HEK293 (cell line): ENCODE results near the gene LLGL2.
A peak's percentile ranks its signal among the peaks of the same experiment; 100 is the strongest.

Experiments
- ATF2 ChIP-seq: fragments of 450-650 bp; formaldehyde crosslinking; IDR thresholded peaks from 2 replicates; pipeline ENCODE4 v1.5.1; 2016; ENCODE audit warnings: missing biosample characterization, missing genetic modification characterization, low read depth
- GLI4 ChIP-seq: fragments of 450-650 bp; formaldehyde crosslinking; IDR thresholded peaks from 2 replicates; pipeline ENCODE4 v1.5.1; 2016; ENCODE audit warnings: missing biosample characterization, missing genetic modification characterization
- IKZF3 ChIP-seq: fragments of 450-650 bp; IDR thresholded peaks from 2 replicates; pipeline ENCODE4 v1.5.0; 2018; ENCODE audit warnings: missing biosample characterization, mild to moderate bottlenecking, missing genetic modification characterization, moderate library complexity
- INSM2 ChIP-seq: fragments of 450-650 bp; formaldehyde crosslinking; IDR thresholded peaks from 2 replicates; pipeline ENCODE4 v1.5.1; 2016; ENCODE audit warnings: missing biosample characterization, missing genetic modification characterization
- KLF1 ChIP-seq: fragments of 450-650 bp; formaldehyde crosslinking; IDR thresholded peaks from 2 replicates; pipeline ENCODE4 v1.5.1; 2016; ENCODE audit warnings: missing biosample characterization, missing genetic modification characterization
- MEIS1 ChIP-seq: sonication (generic); formaldehyde crosslinking; IDR thresholded peaks from 2 replicates; pipeline ENCODE4 v1.8.1; 2022; ENCODE audit warnings: missing genetic modification reagents, mild to moderate bottlenecking, borderline replicate concordance
- PATZ1 ChIP-seq: fragments of 450-650 bp; formaldehyde crosslinking; IDR thresholded peaks from 2 replicates; pipeline ENCODE4 v1.5.1; 2016; ENCODE audit warnings: missing biosample characterization, missing genetic modification characterization
- REPIN1 ChIP-seq: fragments of 450-650 bp; formaldehyde crosslinking; IDR thresholded peaks from 2 replicates; pipeline ENCODE4 v1.5.1; 2017; ENCODE audit warnings: missing biosample characterization, missing genetic modification characterization, low read depth
- SP3 ChIP-seq: fragments of 450-650 bp; formaldehyde crosslinking; IDR thresholded peaks from 2 replicates; pipeline ENCODE4 v1.5.1; 2016; ENCODE audit warnings: missing biosample characterization, missing genetic modification characterization
- TRIM28 ChIP-seq: IDR thresholded peaks from 2 replicates; pipeline ENCODE4 v1.6.1; 2011; ENCODE audit warnings: low read length, control low read depth, borderline replicate concordance
- ZBTB1 ChIP-seq: fragments of 450-650 bp; formaldehyde crosslinking; IDR thresholded peaks from 2 replicates; pipeline ENCODE4 v1.5.1; 2016; ENCODE audit warnings: missing biosample characterization, missing genetic modification characterization
- ZBTB20 ChIP-seq: fragments of 450-650 bp; formaldehyde crosslinking; IDR thresholded peaks from 2 replicates; pipeline ENCODE4 v1.5.1; 2016; ENCODE audit warnings: missing biosample characterization, missing genetic modification characterization
- ZBTB26 ChIP-seq: fragments of 450-650 bp; formaldehyde crosslinking; optimal IDR thresholded peaks from 2 replicates; pipeline ENCODE3; 2016; ENCODE audit warnings: missing biosample characterization, mild to moderate bottlenecking, missing genetic modification characterization
- ZFP37 ChIP-seq: fragments of 450-650 bp; formaldehyde crosslinking; IDR thresholded peaks from 2 replicates; pipeline ENCODE4 v1.5.1; 2016; ENCODE audit warnings: missing biosample characterization, missing genetic modification characterization
- ZFP69B ChIP-seq: fragments of 450-650 bp; formaldehyde crosslinking; IDR thresholded peaks from 2 replicates; pipeline ENCODE4 v1.5.1; 2016; ENCODE audit warnings: missing biosample characterization, missing genetic modification characterization
- ZIC2 ChIP-seq: fragments of 450-650 bp; formaldehyde crosslinking; IDR thresholded peaks from 2 replicates; pipeline ENCODE4 v1.5.1; 2016; ENCODE audit warnings: missing biosample characterization, missing genetic modification characterization
- ZNF16 ChIP-seq: fragments of 450-650 bp; formaldehyde crosslinking; IDR thresholded peaks from 2 replicates; pipeline ENCODE4 v1.5.1; 2016; ENCODE audit warnings: low read depth, missing biosample characterization, missing genetic modification characterization
- ZNF2 ChIP-seq: fragments of 450-650 bp; formaldehyde crosslinking; IDR thresholded peaks from 2 replicates; pipeline ENCODE4 v1.5.1; 2016; ENCODE audit warnings: missing biosample characterization, missing genetic modification characterization
- ZNF24 ChIP-seq: fragments of 450-650 bp; formaldehyde crosslinking; IDR thresholded peaks from 2 replicates; pipeline ENCODE4 v1.5.1; 2016; ENCODE audit warnings: missing biosample characterization, missing genetic modification characterization
- ZNF311 ChIP-seq: fragments of 450-650 bp; formaldehyde crosslinking; IDR thresholded peaks from 2 replicates; pipeline ENCODE4 v1.5.1; 2017; ENCODE audit warnings: missing biosample characterization, missing genetic modification characterization, borderline replicate concordance
- ZNF324 ChIP-seq: fragments of 450-650 bp; formaldehyde crosslinking; IDR thresholded peaks from 2 replicates; pipeline ENCODE4 v1.5.1; 2016; ENCODE audit warnings: missing biosample characterization, missing genetic modification characterization
- ZNF335 ChIP-seq: fragments of 450-650 bp; formaldehyde crosslinking; conservative IDR thresholded peaks from 2 replicates; pipeline ENCODE4 v1.5.1; 2016; ENCODE audit warnings: missing biosample characterization, missing genetic modification characterization
- ZNF366 ChIP-seq: fragments of 450-650 bp; formaldehyde crosslinking; conservative IDR thresholded peaks from 2 replicates; pipeline ENCODE4 v1.5.1; 2016; ENCODE audit warnings: missing biosample characterization, missing genetic modification characterization
- ZNF398 ChIP-seq: fragments of 450-650 bp; formaldehyde crosslinking; IDR thresholded peaks from 2 replicates; pipeline ENCODE4 v1.5.1; 2017; ENCODE audit warnings: missing biosample characterization, missing genetic modification characterization
- ZNF544 ChIP-seq: fragments of 450-650 bp; formaldehyde crosslinking; IDR thresholded peaks from 2 replicates; pipeline ENCODE4 v1.5.0; 2017; ENCODE audit warnings: missing biosample characterization, missing genetic modification characterization
- ZNF555 ChIP-seq: fragments of 450-650 bp; formaldehyde crosslinking; conservative IDR thresholded peaks from 2 replicates; pipeline ENCODE4 v1.5.1; 2017; ENCODE audit warnings: missing biosample characterization, mild to moderate bottlenecking, missing genetic modification characterization, inconsistent platforms
- ZNF560 ChIP-seq: fragments of 450-650 bp; formaldehyde crosslinking; IDR thresholded peaks from 2 replicates; pipeline ENCODE4 v1.5.1; 2017; ENCODE audit warnings: missing biosample characterization, missing genetic modification characterization, borderline replicate concordance
- ZNF639 ChIP-seq: fragments of 450-650 bp; formaldehyde crosslinking; IDR thresholded peaks from 2 replicates; pipeline ENCODE4 v1.5.1; 2016; ENCODE audit warnings: missing biosample characterization, missing genetic modification characterization
- ZNF658 ChIP-seq: fragments of 450-650 bp; formaldehyde crosslinking; IDR thresholded peaks from 2 replicates; pipeline ENCODE4; 2016; ENCODE audit warnings: missing biosample characterization, missing genetic modification characterization
- ZNF660 ChIP-seq: fragments of 450-650 bp; IDR thresholded peaks from 2 replicates; pipeline ENCODE4 v1.5.1; 2018; ENCODE audit warnings: missing biosample characterization, mild to moderate bottlenecking, missing genetic modification characterization

Gene LLGL2

GRCh38 chr17:75515496-75516254, 9.8 kb upstream of the LLGL2 start, which contains the start of gene CASKIN2 (continued):
- TF ChIP-seq PATZ1, result peak; percentile 99
- TF ChIP-seq ZNF544, result no peak
- TF ChIP-seq ZNF24 (tag by site-specific recombination), result peak; percentile 32; the same call in 1 of the 2 replicates
- peak; percentile 66; the same call in 1 of the 2 replicates for TF ChIP-seq ZBTB1
- no peak for TF ChIP-seq ZNF16 (tag by site-specific recombination)
- TF ChIP-seq ZBTB26, result peak; percentile 91
- TF ChIP-seq ZNF324 (tag by site-specific recombination), result peak; percentile 82
- no peak for TF ChIP-seq ZNF311 (tag by site-specific recombination)
- TF ChIP-seq ZNF555 (tag by site-specific recombination), result no peak
- peak; percentile 43 for TF ChIP-seq INSM2 (tag by site-specific recombination)
- TF ChIP-seq ATF2 (tag by site-specific recombination), result no peak
- TF ChIP-seq ZNF560 (tag by site-specific recombination), result no peak
- peak; percentile 30; the same call in 1 of the 2 replicates for TF ChIP-seq ZFP69B (tag by site-specific recombination)
- TF ChIP-seq ZNF335 (tag by site-specific recombination), result peak; percentile 85
- peak; percentile 45 for TF ChIP-seq ZBTB20 (tag by site-specific recombination)
- TF ChIP-seq ZNF658 (tag by site-specific recombination), result peak; percentile 52; the same call in 1 of the 2 replicates
- TF ChIP-seq MEIS1 (CRISPR knock-in tag), result no peak
- 0 out of 2 replicates have a peak, but pooled peaks have one; percentile 8 for TF ChIP-seq ZNF366
- peak; percentile 57 for TF ChIP-seq SP3 (tag by site-specific recombination)
- TF ChIP-seq IKZF3 (tag by site-specific recombination), result peak; percentile 98
- TF ChIP-seq REPIN1, result peak; percentile 72; the same call in 1 of the 2 replicates
- TF ChIP-seq ZIC2, result peak; percentile 26; the same call in 1 of the 2 replicates
- TF ChIP-seq GLI4 (tag by site-specific recombination), result peak; percentile 18
- peak; percentile 33 for TF ChIP-seq ZNF398
- peak; percentile 82 for TF ChIP-seq ZFP37 (tag by site-specific recombination)
- peak; percentile 92 for TF ChIP-seq ZNF2
- no peak for TF ChIP-seq TRIM28
- peak; percentile 12 for TF ChIP-seq ZNF660 (tag by site-specific recombination)
- 0 out of 2 replicates have a peak, but pooled peaks have one; percentile 13 for TF ChIP-seq ZNF639 (tag by site-specific recombination)
- TF ChIP-seq KLF1, result peak; percentile 37; the same call in 1 of the 2 replicates
